Measurements from ENCODE around the gene CPA3.

Gene CPA3

DNA sequence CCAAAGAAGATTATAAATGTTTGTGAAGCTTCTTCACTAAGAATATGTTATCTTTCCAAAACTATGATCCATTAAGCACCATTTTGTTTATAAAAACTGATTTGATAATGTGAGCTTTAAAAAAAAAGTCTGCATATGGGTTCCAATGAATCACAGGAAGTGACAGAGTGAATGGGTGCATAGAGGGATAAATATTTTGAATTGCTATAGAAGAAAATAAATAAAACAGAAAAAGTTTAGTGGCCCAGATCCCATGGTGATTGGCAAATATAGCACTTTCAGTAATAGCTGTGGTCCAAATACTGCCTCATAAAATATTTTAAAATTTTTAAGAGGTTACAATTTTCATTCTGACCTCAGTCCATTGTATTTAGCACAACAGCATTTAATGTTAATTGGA is 19.2 kb downstream of the CPA3 start:
- Histone ChIP-seq H3K18ac (ENCODE audit: low read length) (no peak overlapping the region), H3K14ac (ENCODE audit: low read length) (no peak overlapping the region), H3K27me3 (ENCODE audit: insufficient read depth, low read length) (no peaks in the 10 kb centered on the region), H4K91ac (ENCODE audit: low read depth, low read length) (no peak overlapping the region), H3K36me3 (ENCODE audit: control insufficient read depth in 1 of 2, insufficient read depth in 2 of 2, low read length in 2 of 2) (no peaks in the 10 kb centered on the region), H2AFZ (ENCODE audit: insufficient read depth, low read length, poor library complexity) (no peak overlapping the region), H2AK5ac (ENCODE audit: low read length) (no peak overlapping the region), H3K23ac (ENCODE audit: low read length) (no peak overlapping the region), H3K4me1 (ENCODE audit: control insufficient read depth in 1 of 2, insufficient read depth in 2 of 2, low read length in 2 of 2) (no peaks in the 10 kb centered on the region), H4K8ac (ENCODE audit: low read depth, low read length) (no peak overlapping the region), H2BK5ac (ENCODE audit: low read depth, low read length, poor library complexity) (no peak overlapping the region), H3K4me3 (ENCODE audit: low read depth, low read length) (no peak overlapping the region), H3K79me2 (ENCODE audit: control insufficient read depth, insufficient read depth, low read length, poor library complexity) (no peaks in the 10 kb centered on the region), H3K9ac (ENCODE audit: low read length) (no peak overlapping the region), H3K9me3 (ENCODE audit: insufficient read depth, low read depth, low read length) (no peaks in the 10 kb centered on the region), H4K12ac (ENCODE audit: low read depth, low read length) (no peak overlapping the region), H2BK12ac (ENCODE audit: low read length) (no peak overlapping the region), H3K27ac (ENCODE audit: low read depth, low read length) (no peak overlapping the region), H3K79me1 (ENCODE audit: low read length) (no peaks in the 10 kb centered on the region), H3K4me2 (ENCODE audit: low read length) (no peak overlapping the region), H3K4ac (ENCODE audit: low read depth, low read length) (no peak overlapping the region), H2BK120ac (ENCODE audit: insufficient read depth, low read length, poor library complexity) (no peak overlapping the region)
- no peak for DNase-seq

- Histone ChIP-seq H4K12ac (ENCODE audit: low read depth, low read length) (no peak overlapping the region), H3K9me3 (ENCODE audit: insufficient read depth, low read depth, low read length) (no peaks in the 10 kb centered on the region), H3K18ac (ENCODE audit: low read length) (no peak overlapping the region), H3K14ac (ENCODE audit: low read length) (no peak overlapping the region), H3K4me1 (ENCODE audit: control insufficient read depth in 1 of 2, insufficient read depth in 2 of 2, low read length in 2 of 2) (no peaks in the 10 kb centered on the region), H2AFZ (ENCODE audit: insufficient read depth, low read length, poor library complexity) (no peak overlapping the region), H2AK5ac (ENCODE audit: low read length) (no peak overlapping the region), H2BK5ac (ENCODE audit: low read depth, low read length, poor library complexity) (no peak overlapping the region), H3K27ac (ENCODE audit: low read depth, low read length) (no peak overlapping the region), H3K4me3 (ENCODE audit: low read depth, low read length) (no peak overlapping the region), H3K79me2 (ENCODE audit: control insufficient read depth, insufficient read depth, low read length, poor library complexity) (no peaks in the 10 kb centered on the region), H3K4me2 (ENCODE audit: low read length) (no peak overlapping the region), H3K27me3 (ENCODE audit: insufficient read depth, low read length) (no peaks in the 10 kb centered on the region), H3K4ac (ENCODE audit: low read depth, low read length) (no peak overlapping the region), H3K9ac (ENCODE audit: low read length) (no peak overlapping the region), H3K79me1 (ENCODE audit: low read length) (no peaks in the 10 kb centered on the region), H3K23ac (ENCODE audit: low read length) (no peak overlapping the region), H3K36me3 (ENCODE audit: control insufficient read depth in 1 of 2, insufficient read depth in 2 of 2, low read length in 2 of 2) (no peaks in the 10 kb centered on the region), H2BK12ac (ENCODE audit: low read length) (no peak overlapping the region), H4K8ac (ENCODE audit: low read depth, low read length) (no peak overlapping the region), H2BK120ac (ENCODE audit: insufficient read depth, low read length, poor library complexity) (no peak overlapping the region), H4K91ac (ENCODE audit: low read depth, low read length) (no peak overlapping the region)
- DNase-seq, result no peak
- WGBS (ENCODE audit: extremely low coverage, insufficient coverage, insufficient read length), result no CpG with 5 or more reads among the region's 2 CpGs
Measured at GRCh38 chr3:148889828-148890227, 24.7 kb downstream of the CPA3 start.

DNA sequence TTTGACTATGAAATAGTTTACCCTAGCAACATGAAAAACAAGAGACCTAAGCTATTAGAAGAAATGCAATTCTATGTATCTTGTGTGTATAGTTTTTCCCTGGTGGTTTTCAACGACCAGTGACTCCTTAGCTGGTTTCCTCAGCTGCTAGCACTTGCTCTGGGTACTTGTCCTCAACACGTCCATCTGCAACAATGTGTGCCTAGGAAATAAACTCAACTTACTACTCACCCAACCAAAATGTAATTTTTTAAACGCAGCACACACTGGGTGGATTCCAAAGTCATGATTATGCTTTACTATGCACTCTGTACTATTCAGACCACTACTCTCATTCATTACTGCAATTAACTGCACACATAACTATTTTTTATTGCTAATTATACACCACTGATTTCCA is 31.0 kb downstream of the CPA3 start:
- H2BK5ac ChIP-seq (ENCODE audit: low read depth, low read length, poor library complexity), result no peak overlapping the region
- no peaks in the 10 kb centered on the region for H3K4me1 ChIP-seq (ENCODE audit: control insufficient read depth in 1 of 2, insufficient read depth in 2 of 2, low read length in 2 of 2)
- H3K27ac ChIP-seq (ENCODE audit: low read depth, low read length), result no peak overlapping the region
- WGBS (ENCODE audit: extremely low coverage, insufficient coverage, insufficient read length), result no CpG with 5 or more reads among the region's 3 CpGs
- H4K8ac ChIP-seq (ENCODE audit: low read depth, low read length), result no peak overlapping the region
- H3K4me3 ChIP-seq (ENCODE audit: low read depth, low read length), result no peak overlapping the region
- H2BK12ac ChIP-seq (ENCODE audit: low read length), result no peak overlapping the region
- no peak overlapping the region for H2BK120ac ChIP-seq (ENCODE audit: insufficient read depth, low read length, poor library complexity)
- H3K79me2 ChIP-seq (ENCODE audit: control insufficient read depth, insufficient read depth, low read length, poor library complexity), result no peaks in the 10 kb centered on the region
- H3K23ac ChIP-seq (ENCODE audit: low read length), result no peak overlapping the region
- no peaks in the 10 kb centered on the region for H3K9me3 ChIP-seq (ENCODE audit: insufficient read depth, low read depth, low read length)
- H3K36me3 ChIP-seq (ENCODE audit: control insufficient read depth in 1 of 2, insufficient read depth in 2 of 2, low read length in 2 of 2), result no peaks in the 10 kb centered on the region
- no peak overlapping the region for H3K9ac ChIP-seq (ENCODE audit: low read length)
- H3K4me2 ChIP-seq (ENCODE audit: low read length), result no peak overlapping the region
- H2AK5ac ChIP-seq (ENCODE audit: low read length), result no peak overlapping the region
- H2AFZ ChIP-seq (ENCODE audit: insufficient read depth, low read length, poor library complexity), result no peak overlapping the region
- no peak overlapping the region for H3K14ac ChIP-seq (ENCODE audit: low read length)
- H3K18ac ChIP-seq (ENCODE audit: low read length), result no peak overlapping the region
- H3K27me3 ChIP-seq (ENCODE audit: insufficient read depth, low read length), result no peaks in the 10 kb centered on the region
- no peak overlapping the region for H4K12ac ChIP-seq (ENCODE audit: low read depth, low read length)
- H4K91ac ChIP-seq (ENCODE audit: low read depth, low read length), result no peak overlapping the region
- no peak overlapping the region for H3K4ac ChIP-seq (ENCODE audit: low read depth, low read length)
- H3K79me1 ChIP-seq (ENCODE audit: low read length), result no peaks in the 10 kb centered on the region
- DNase-seq, result no peak

- no CpG with 5 or more reads among the region's 4 CpGs for WGBS (ENCODE audit: extremely low coverage, insufficient coverage, insufficient read length)
- Histone ChIP-seq H3K36me3 (ENCODE audit: control insufficient read depth in 1 of 2, insufficient read depth in 2 of 2, low read length in 2 of 2) (no peaks in the 10 kb centered on the region), H3K4me2 (ENCODE audit: low read length) (no peak overlapping the region), H2AK5ac (ENCODE audit: low read length) (no peak overlapping the region), H3K4me1 (ENCODE audit: control insufficient read depth in 1 of 2, insufficient read depth in 2 of 2, low read length in 2 of 2) (no peaks in the 10 kb centered on the region), H3K18ac (ENCODE audit: low read length) (no peak overlapping the region), H2BK5ac (ENCODE audit: low read depth, low read length, poor library complexity) (no peak overlapping the region), H3K79me2 (ENCODE audit: control insufficient read depth, insufficient read depth, low read length, poor library complexity) (no peaks in the 10 kb centered on the region), H3K79me1 (ENCODE audit: low read length) (no peaks in the 10 kb centered on the region), H4K91ac (ENCODE audit: low read depth, low read length) (no peak overlapping the region), H2BK12ac (ENCODE audit: low read length) (no peak overlapping the region), H3K27me3 (ENCODE audit: insufficient read depth, low read length) (no peaks in the 10 kb centered on the region), H3K9me3 (ENCODE audit: insufficient read depth, low read depth, low read length) (no peaks in the 10 kb centered on the region), H2AFZ (ENCODE audit: insufficient read depth, low read length, poor library complexity) (no peak overlapping the region), H3K4me3 (ENCODE audit: low read depth, low read length) (no peak overlapping the region), H3K14ac (ENCODE audit: low read length) (no peak overlapping the region), H2BK120ac (ENCODE audit: insufficient read depth, low read length, poor library complexity) (no peak overlapping the region), H3K9ac (ENCODE audit: low read length) (no peak overlapping the region), H4K12ac (ENCODE audit: low read depth, low read length) (no peak overlapping the region), H3K4ac (ENCODE audit: low read depth, low read length) (no peak overlapping the region), H3K23ac (ENCODE audit: low read length) (no peak overlapping the region), H3K27ac (ENCODE audit: low read depth, low read length) (no peak overlapping the region), H4K8ac (ENCODE audit: low read depth, low read length) (no peak overlapping the region)
- DNase-seq, result peak in 1 of 2 donors; percentile 20
Measured at GRCh38 chr3:148901987-148902791, 37.1 kb downstream of the CPA3 start.
